UCSD-AML1 (cell line): ENCODE data around the gene EPC2.
A peak's percentile ranks its signal among the peaks of the same experiment; 100 is the strongest.

ENCODE experiments used
- DNase-seq: peaks from one replicate; lab custom pipeline; 2025; ENCODE audit not compliant: unreplicated experiment; lab: John Stamatoyannopoulos, UW

Gene EPC2, protein sequence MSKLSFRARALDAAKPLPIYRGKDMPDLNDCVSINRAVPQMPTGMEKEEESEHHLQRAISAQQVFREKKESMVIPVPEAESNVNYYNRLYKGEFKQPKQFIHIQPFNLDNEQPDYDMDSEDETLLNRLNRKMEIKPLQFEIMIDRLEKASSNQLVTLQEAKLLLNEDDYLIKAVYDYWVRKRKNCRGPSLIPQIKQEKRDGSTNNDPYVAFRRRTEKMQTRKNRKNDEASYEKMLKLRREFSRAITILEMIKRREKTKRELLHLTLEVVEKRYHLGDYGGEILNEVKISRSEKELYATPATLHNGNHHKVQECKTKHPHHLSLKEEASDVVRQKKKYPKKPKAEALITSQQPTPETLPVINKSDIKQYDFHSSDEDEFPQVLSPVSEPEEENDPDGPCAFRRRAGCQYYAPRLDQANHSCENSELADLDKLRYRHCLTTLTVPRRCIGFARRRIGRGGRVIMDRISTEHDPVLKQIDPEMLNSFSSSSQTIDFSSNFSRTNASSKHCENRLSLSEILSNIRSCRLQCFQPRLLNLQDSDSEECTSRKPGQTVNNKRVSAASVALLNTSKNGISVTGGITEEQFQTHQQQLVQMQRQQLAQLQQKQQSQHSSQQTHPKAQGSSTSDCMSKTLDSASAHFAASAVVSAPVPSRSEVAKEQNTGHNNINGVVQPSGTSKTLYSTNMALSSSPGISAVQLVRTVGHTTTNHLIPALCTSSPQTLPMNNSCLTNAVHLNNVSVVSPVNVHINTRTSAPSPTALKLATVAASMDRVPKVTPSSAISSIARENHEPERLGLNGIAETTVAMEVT

GRCh38 chr2:148643998-148644882, at the start of gene EPC2:
Gene EPC2 (plus strand): TSS chr2:148644751. CDS start chr2:148645018, 267 bp downstream.
- DNase-seq = peak; percentile 86

DNA sequence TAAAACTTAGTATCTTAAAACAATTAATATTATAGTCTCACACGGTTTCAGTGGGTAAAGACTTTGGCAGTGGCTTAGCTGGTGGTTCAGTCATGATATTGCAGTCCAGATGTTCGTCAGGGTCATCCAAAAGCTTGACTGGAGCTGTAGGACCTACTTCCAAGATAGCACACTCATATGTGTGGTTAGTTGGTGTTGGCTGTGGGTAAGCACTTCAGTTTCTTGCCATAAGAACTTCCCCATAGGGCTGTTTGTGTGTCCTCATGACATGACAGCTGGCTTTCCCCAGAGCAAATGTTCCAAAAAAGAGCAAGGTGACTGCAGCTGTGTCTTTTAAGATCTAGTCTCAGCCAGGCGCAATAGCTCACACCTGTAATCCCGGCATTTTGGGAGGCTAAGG, 48.5 kb upstream of the EPC2 start:
- DNase-seq = no peak

- DNase-seq = no peak
Observed at GRCh38 chr2:148599109-148599991, 45.2 kb upstream of the EPC2 start.

GRCh38 chr2:148602885-148603561, 41.5 kb upstream of the EPC2 start:
- no peak for DNase-seq

DNA sequence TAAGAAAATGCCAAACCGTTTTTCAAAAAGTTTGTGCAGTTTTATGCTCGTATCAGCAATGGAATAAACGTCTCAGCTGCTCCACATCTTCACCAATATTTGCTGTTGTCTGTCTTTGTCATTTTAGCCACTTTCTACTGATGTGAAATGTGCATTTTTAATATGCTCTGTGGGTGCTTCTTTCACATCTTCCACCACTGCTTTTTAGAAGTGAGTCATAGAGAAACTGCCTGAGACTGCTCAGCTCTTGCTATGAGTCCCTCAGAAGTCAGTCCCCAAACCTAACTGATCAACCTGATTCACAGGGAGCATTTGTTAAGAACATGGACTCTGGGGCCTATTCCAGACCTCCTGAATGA, 41.0 kb upstream of the EPC2 start:
- no peak for DNase-seq

- no peak for DNase-seq
Observed at GRCh38 chr2:148604927-148605326, 39.6 kb upstream of the EPC2 start.

- no peak for DNase-seq
Observed at GRCh38 chr2:148607566-148607965, 37.0 kb upstream of the EPC2 start.

- DNase-seq = no peak
Observed at GRCh38 chr2:148613231-148614013, 31.1 kb upstream of the EPC2 start.

GRCh38 chr2:148614014-148614321, 30.6 kb upstream of the EPC2 start:
- DNase-seq = no peak

- DNase-seq = peak; percentile 22
Observed at GRCh38 chr2:148614322-148615049, 30.1 kb upstream of the EPC2 start.

GRCh38 chr2:148615381-148615841, 29.1 kb upstream of the EPC2 start:
- no peak for DNase-seq

- DNase-seq = no peak
Observed at GRCh38 chr2:148616662-148617061, 27.9 kb upstream of the EPC2 start.

- DNase-seq = no peak
Observed at GRCh38 chr2:148617219-148617618, 27.3 kb upstream of the EPC2 start.

DNA sequence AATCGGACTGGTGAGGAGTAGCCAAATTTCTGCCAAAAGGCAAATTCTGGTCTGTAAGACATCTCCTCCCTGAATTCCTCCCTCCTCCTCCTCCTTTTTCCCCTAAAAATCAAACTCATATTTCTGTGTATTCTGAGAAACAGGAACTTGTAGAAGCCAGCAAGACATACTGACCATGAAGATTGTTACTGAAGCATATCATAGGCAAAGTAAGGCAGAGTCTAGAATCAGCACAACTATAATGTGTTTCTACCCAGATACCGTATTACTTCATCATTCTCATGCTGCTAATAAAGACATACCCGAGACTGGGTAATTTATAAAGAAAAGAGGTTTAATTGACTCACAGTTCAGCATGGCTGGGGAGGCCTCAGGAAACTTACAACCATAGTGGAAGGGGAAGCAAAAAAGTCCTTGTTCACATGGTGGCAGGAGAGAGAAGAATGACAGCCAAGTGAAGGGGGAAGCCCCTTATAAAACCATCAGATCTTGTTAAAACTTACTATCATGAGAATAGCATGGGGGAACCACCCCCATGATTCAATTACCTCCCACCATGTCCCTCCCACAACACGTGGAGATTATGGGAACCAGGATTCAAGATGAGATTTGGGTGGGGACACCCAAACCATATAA, 24.9 kb upstream of the EPC2 start:
- DNase-seq = no peak

DNA sequence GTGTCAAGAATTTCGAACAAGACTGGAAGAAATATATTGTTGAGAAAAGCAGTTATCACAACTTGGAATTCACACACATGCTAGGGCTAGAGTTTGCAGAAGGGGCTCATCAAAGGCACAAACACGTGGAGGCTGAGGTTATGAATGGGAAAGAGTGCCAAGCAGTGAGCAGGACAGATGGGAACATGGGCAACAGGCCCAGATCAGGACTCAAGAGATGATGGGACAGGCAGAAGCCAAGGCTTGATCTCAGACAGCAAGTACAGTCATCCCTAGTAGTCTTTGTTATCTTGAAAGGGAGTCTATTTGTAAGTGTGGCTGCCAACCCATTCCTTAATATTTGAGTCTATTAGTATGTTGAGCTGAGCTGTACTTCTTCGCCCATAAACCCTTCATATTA, 22.2 kb upstream of the EPC2 start:
- DNase-seq = no peak

DNA sequence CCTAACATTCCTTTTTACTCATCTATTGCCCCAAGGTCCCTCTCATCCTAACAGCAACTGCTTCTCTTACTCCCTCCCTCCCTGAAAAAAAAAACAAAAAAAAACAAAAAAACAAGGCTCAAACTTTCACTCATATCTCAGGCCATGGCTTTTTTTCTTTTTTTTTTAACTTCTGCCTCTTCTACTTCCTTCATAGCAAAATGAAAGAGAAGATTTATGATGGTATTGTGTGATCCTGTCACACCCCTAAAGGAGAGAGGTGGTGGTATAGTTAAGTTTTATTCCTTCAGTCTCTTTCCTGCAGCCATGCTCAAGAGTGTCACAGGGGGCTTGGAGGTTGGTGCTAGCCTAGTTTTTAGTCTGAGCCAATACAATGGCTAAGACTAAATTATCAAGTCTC, 21.5 kb upstream of the EPC2 start:
- no peak for DNase-seq

DNA sequence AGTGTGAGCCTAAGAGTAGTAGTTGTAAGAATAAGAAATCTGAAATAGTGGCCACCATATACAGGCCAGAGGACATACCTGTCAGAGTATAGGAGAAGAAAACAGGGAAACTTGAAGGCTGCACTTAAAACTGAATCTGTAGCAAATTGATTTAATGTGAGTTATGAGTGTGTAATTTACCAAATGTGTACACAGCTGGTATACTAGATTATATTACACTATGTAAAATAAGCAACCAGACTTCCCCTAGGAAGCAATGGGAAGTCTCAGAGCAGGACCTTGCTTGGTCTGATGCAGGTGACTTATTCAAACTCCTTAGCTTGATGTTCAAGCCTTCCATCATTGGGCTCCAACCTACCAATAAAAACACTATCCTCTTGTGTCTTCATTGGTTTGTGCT, 17.3 kb upstream of the EPC2 start:
- DNase-seq = no peak

- DNase-seq = no peak
Observed at GRCh38 chr2:148634749-148635148, 9.8 kb upstream of the EPC2 start.
